ES-I3 (cell line): ENCODE data around the gene FNIP2.
"Not testable (repeated sequence)": the region's sequence is repeated elsewhere in the genome, so short reads cannot be mapped to it uniquely, and the experiment has no call there.

Source experiments
- H3K36me3 ChIP-seq: 2 replicates; pipeline ENCODE4 v1.6.1; 2013; ENCODE audit warnings: mild to moderate bottlenecking, low read length, control low read depth, moderate library complexity; ENCODE audit not compliant: insufficient read depth
- H3K4me1 ChIP-seq: 2 replicates; pipeline ENCODE4 v1.6.1; 2013; ENCODE audit warnings: mild to moderate bottlenecking, control low read depth, low read length; ENCODE audit not compliant: insufficient read depth
- H3K9ac ChIP-seq: 2 replicates; pipeline ENCODE4 v1.6.1; 2013; ENCODE audit warnings: low read depth, mild to moderate bottlenecking, low read length, moderate library complexity
- H3K9me3 ChIP-seq: 2 replicates; pipeline ENCODE4 v1.6.1; 2013; ENCODE audit warnings: mild to moderate bottlenecking, low read length, moderate library complexity; ENCODE audit not compliant: control insufficient read depth, insufficient read depth

FNIP2 gene

DNA sequence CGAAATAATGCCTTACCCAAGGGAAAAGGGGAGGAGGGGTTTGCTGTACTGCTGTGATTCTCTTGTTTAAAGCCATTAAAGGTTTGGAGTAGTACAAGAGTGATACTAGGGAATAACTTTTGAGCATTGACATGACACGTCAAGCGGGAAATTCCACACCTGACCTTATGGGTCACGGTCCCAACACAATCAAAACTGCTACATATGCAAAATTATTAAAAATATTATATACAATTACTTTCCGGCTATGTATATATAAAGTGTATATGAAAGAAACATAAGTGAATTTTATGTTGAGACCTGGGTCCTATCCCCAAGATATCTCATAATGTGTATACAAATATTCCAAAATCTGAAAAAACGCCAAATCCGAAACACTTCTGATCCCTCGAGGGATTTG lies 21.0 kb downstream of the FNIP2 start:
- Histone ChIP-seq H3K9ac (no peak overlapping the region), H3K4me1 (0 out of 2 replicates have a peak, but pooled peaks cover 15% of the 10 kb centered on the region), H3K36me3 (no peaks in the 10 kb centered on the region), H3K9me3 (no peaks in the 10 kb centered on the region)

- Histone ChIP-seq H3K9me3 (no peaks in the 10 kb centered on the region), H3K36me3 (no peaks in the 10 kb centered on the region), H3K9ac (no peak overlapping the region), H3K4me1 (0 out of 2 replicates have a peak, but pooled peaks cover 12% of the 10 kb centered on the region)
Measured at GRCh38 chr4:158793021-158793420, 24.2 kb downstream of the FNIP2 start.

- H3K4me1 ChIP-seq, H3K9me3 ChIP-seq, H3K9ac ChIP-seq, H3K36me3 ChIP-seq: not testable (repeated sequence)
Measured at GRCh38 chr4:158793430-158793829, 24.6 kb downstream of the FNIP2 start.

DNA sequence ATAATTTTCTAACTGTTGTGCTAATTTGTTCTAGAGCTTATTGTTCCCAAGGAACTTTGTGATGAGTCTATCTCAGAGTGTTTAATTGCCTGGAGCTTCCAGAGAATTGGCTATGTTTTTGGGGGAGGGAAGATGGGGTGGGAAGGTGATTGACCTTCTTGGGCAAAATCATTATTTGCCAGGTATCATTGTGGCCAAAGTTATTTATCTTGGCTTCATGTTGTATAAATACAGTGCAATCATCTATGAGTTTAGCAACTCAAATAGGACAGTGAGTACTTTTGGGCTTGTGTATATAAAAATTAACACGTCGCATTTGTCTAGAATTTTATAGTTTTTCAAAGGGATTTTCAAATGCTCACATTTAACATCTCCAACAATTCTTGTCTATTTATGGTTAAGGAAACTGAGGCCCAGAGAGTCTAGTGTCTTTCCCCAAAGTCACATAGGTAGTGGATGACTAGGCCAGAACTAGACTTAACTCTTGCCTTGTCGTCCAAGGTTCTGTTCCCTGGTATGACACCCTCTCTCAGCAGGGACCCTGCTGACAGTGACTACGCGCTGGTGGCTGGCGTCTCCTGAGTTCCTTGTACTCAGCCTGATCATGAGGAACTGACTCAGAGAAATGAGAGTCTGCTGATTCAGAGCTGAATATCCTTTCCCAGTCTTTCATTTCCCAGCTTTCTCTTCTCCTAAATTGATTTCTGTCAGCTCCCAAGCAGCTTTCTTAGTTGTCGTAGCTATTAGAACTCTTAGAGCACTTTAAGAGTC lies 27.7 kb downstream of the FNIP2 start:
- no peak overlapping the region for H3K9ac ChIP-seq
- no peaks in the 10 kb centered on the region for H3K9me3 ChIP-seq
- H3K36me3 ChIP-seq: no peaks in the 10 kb centered on the region
- H3K4me1 ChIP-seq: peaks cover 10% of the 10 kb centered on the region; the same call in 1 of the 2 replicates

DNA sequence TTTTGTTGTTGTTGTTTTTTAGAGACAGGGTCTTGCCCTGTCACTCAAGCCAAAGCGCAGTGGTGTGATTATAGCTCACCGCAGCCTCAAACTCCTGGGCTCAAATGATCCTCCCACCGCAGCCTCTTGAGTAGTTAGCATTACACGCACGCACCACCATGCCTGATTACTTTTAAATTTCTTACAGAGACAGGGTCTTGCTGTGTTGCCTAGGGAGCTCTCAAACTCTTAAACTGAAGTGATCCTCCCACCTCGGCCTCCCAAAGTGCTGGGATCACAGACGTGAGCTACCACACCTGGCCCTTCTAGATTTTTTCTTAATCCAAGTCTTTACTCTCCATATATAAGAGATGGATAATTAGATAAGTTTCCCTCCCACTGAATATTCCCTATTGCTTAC lies 29.2 kb downstream of the FNIP2 start:
- Histone ChIP-seq H3K36me3 (no peaks in the 10 kb centered on the region), H3K9me3 (no peaks in the 10 kb centered on the region), H3K4me1 (peaks cover 9% of the 10 kb centered on the region; the same call in 1 of the 2 replicates), H3K9ac (no peak overlapping the region)

- H3K4me1 ChIP-seq: peaks cover 6% of the 10 kb centered on the region; the same call in 1 of the 2 replicates
- H3K9ac ChIP-seq: no peak overlapping the region
- H3K36me3 ChIP-seq: no peaks in the 10 kb centered on the region
- H3K9me3 ChIP-seq: no peaks in the 10 kb centered on the region
Measured at GRCh38 chr4:158799013-158799770, 30.4 kb downstream of the FNIP2 start.

DNA sequence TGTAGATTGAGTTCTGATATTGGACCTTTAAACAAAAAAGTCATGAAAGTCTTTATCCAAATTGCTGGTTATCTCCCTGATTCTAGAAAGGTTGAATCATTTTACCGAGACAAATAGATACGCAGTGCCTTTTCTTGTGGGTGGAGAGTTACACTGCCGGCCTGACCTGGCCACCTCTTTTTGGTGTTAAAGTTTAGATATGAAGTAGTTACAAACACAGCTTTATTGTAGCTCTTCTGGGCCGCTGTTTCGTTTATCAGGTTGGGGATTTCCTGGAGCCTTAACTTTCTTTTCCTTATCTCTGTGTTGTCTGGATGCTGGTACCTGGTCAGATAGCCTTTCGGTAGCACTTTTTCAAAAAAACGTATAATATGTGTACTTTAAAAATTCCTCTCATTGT lies 31.0 kb downstream of the FNIP2 start:
- Histone ChIP-seq H3K36me3 (no peaks in the 10 kb centered on the region), H3K4me1 (peaks cover 6% of the 10 kb centered on the region; the same call in 1 of the 2 replicates), H3K9me3 (no peaks in the 10 kb centered on the region), H3K9ac (no peak overlapping the region; the same call in 1 of the 2 replicates)

- H3K4me1 ChIP-seq: peaks cover 14% of the 10 kb centered on the region; the same call in 1 of the 2 replicates
- no peaks in the 10 kb centered on the region for H3K9me3 ChIP-seq
- no peaks in the 10 kb centered on the region for H3K36me3 ChIP-seq
- no peak overlapping the region for H3K9ac ChIP-seq
Measured at GRCh38 chr4:158801066-158801465, 32.2 kb downstream of the FNIP2 start.

GRCh38 chr4:158801677-158802076 lies 32.9 kb downstream of the FNIP2 start:
- Histone ChIP-seq H3K9ac (no peak overlapping the region), H3K4me1 (peaks cover 16% of the 10 kb centered on the region; the same call in 1 of the 2 replicates), H3K36me3 (no peaks in the 10 kb centered on the region), H3K9me3 (no peaks in the 10 kb centered on the region)

- H3K4me1 ChIP-seq: peaks cover 16% of the 10 kb centered on the region; the same call in 1 of the 2 replicates
- H3K9ac ChIP-seq: no peak overlapping the region
- H3K9me3 ChIP-seq: no peaks in the 10 kb centered on the region
- H3K36me3 ChIP-seq: no peaks in the 10 kb centered on the region
Measured at GRCh38 chr4:158802914-158803313, 34.1 kb downstream of the FNIP2 start.

DNA sequence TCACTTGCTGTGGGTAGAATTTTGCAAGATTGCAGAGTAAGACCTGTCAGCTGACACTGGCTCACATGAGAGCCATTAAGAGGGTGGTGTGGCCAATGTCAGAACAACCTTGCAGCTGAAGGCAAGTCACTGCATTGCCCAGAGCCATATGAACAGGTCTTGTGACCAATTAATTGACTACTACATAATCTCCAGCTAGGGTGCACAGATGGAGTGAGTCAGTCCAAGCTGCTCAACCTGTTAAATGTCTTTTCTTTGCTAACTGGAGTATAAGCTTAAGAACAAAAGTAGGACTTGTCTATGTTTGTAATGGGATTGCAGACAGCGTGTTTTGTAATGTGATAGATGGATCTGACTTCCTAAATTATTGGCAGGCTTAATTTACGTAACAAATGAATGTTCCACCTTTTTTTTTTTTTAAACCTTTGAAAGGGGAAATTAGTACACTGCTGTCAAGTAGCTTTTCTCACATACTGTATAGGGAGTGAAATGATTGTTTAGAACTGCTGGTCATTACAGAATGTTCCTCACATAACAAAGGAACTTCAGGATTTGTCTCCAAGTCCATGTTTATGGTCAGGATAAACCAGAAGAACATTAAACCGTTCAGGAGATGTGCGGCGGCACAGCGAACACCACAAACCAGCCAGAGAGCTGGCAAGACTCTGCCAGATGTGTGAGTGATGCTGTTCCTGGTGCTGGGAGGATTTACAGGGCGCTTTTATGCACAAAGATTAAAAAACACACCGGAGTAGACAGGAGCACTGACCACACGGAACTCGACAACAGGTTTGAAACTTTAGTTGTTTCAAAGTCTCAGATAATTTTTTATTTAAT lies 37.0 kb downstream of the FNIP2 start:
- no peaks in the 10 kb centered on the region for H3K36me3 ChIP-seq
- peaks cover 19% of the 10 kb centered on the region; the same call in 1 of the 2 replicates for H3K4me1 ChIP-seq
- no peaks in the 10 kb centered on the region for H3K9me3 ChIP-seq
- no peak overlapping the region for H3K9ac ChIP-seq

- peaks cover 19% of the 10 kb centered on the region; the same call in 1 of the 2 replicates for H3K4me1 ChIP-seq
- no peak overlapping the region for H3K9ac ChIP-seq
- no peaks in the 10 kb centered on the region for H3K9me3 ChIP-seq
- H3K36me3 ChIP-seq: no peaks in the 10 kb centered on the region
Measured at GRCh38 chr4:158807691-158808090, 38.9 kb downstream of the FNIP2 start.

GRCh38 chr4:158808399-158808798 lies 39.6 kb downstream of the FNIP2 start:
- H3K9ac ChIP-seq: no peak overlapping the region
- H3K4me1 ChIP-seq: peaks cover 19% of the 10 kb centered on the region; the same call in 1 of the 2 replicates
- H3K36me3 ChIP-seq: no peaks in the 10 kb centered on the region
- H3K9me3 ChIP-seq: no peaks in the 10 kb centered on the region

DNA sequence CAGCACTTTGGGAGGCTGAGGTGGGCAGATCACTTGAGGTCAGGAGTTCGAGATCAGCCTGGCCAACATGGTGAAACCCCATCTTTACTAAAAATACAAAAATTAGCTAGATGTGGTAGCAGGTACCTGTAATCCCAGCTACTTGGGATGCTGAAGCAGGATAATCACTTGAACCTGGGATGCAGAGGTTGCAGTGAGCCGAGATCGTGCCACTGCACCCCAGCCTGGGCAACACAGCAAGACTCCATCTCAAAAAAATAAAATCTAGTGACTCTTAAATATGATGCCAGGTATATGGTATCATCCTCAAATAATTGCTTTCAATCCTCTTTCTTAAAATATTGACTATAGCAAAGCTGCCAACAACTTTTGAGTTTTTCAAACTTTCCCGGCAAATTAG lies 40.4 kb downstream of the FNIP2 start:
- not testable (repeated sequence) for H3K36me3 ChIP-seq, H3K9me3 ChIP-seq, H3K9ac ChIP-seq
- peaks cover 22% of the 10 kb centered on the region for H3K4me1 ChIP-seq
